ENCODE measurements around the gene ORM2.
"Not testable (repeated sequence)": the region's sequence is repeated elsewhere in the genome, so short reads cannot be mapped to it uniquely, and the experiment has no call there.

The ORM2 gene

DNA sequence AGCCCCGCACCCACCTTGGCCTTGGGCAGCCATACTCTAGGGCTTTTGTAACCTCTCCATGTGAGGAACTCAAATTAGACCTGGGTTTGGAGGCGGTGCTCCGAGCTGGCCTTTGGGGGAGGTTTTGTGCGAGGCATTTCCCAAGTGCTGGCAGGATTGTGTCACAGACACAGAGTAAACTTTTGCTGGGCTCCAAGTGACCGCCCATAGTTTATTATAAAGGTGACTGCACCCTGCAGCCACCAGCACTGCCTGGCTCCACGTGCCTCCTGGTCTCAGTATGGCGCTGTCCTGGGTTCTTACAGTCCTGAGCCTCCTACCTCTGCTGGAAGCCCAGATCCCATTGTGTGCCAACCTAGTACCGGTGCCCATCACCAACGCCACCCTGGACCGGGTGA is at the start of gene ORM2:
ORM2 (plus strand) TSS at position 245 of the 398 bp plus-strand sequence; CDS start at position 281, 36 bp downstream.
- DNase-seq = not testable (repeated sequence)

GRCh38 chr9:114280636-114281472 is 48.8 kb upstream of the ORM2 start:
- DNase-seq = no peak

GRCh38 chr9:114281473-114282103 is 48.1 kb upstream of the ORM2 start:
- no peak for DNase-seq

DNA sequence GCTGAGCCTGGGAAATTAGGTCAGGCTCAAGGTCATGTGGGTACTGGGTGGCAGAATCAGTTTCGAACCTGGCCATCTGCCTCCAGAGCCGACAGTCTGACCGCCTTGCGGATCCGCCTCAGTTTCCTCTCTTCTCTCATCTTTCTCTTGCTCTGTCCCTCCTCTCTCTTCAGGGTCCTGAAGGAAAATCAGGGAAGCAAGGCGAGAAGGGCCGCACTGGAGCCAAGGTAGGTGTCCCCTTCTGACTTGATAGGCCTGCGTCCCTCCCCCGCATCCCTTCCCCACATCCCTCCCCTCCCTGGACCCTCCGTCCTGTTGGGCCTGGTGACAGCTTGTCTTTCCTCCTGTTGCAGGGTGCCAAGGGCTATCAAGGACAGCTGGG is 47.6 kb upstream of the ORM2 start:
- no peak for DNase-seq

DNA sequence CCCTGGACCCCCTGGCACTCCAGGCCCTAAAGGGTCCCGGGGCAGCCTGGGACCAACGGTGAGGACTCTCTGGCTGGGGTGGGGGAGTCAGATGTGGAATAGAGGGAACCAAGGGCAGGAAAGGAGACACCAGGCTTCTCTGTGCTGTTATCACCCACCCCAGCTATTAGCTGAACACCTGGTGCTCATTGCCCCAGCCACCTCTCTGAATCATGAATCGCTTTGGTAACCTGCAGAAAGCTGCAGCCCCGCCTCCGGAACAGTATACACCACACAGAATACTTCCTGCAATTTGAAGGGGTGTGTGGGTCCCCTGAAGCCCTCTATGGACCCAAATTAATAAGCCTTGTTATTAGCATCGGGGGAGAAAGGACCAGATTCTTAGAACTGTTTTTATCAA is 47.2 kb upstream of the ORM2 start:
- DNase-seq = no peak

- DNase-seq = peak in 1 of 2 donors; percentile 5
These were observed 46.7 kb upstream of the ORM2 start for GRCh38 chr9:114282926-114283325.

- DNase-seq = no peak
These were observed 46.0 kb upstream of the ORM2 start for GRCh38 chr9:114283551-114284111.

- no peak for DNase-seq
These were observed 45.2 kb upstream of the ORM2 start for GRCh38 chr9:114284316-114285060.

GRCh38 chr9:114285166-114285867 is 44.4 kb upstream of the ORM2 start:
- DNase-seq = no peak

DNA sequence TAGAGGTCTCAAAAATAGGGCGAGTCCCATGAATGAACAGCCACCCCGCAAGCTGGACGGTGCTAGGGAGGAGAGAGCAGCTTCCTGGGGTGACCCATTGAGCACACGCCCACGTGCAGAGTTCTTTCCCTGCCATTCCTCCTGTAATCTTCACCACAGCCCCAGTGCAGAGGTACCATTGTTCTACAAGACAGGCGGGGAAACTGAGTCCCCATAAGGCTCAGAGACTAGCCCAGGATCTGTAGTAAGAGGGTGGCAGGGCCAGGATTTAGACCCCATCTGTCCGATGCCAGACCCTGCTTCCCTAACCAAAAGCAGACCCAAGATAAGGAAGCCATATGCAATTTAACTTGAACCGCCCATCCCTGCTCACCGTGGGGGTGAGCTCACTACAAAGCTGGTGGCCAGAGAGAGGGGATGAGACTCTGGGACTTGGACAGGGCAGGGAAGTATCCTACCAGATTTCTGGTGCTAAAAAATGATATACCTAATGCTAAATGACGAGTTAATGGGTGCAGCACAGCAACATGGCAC is 43.5 kb upstream of the ORM2 start:
- DNase-seq = no peak

DNA sequence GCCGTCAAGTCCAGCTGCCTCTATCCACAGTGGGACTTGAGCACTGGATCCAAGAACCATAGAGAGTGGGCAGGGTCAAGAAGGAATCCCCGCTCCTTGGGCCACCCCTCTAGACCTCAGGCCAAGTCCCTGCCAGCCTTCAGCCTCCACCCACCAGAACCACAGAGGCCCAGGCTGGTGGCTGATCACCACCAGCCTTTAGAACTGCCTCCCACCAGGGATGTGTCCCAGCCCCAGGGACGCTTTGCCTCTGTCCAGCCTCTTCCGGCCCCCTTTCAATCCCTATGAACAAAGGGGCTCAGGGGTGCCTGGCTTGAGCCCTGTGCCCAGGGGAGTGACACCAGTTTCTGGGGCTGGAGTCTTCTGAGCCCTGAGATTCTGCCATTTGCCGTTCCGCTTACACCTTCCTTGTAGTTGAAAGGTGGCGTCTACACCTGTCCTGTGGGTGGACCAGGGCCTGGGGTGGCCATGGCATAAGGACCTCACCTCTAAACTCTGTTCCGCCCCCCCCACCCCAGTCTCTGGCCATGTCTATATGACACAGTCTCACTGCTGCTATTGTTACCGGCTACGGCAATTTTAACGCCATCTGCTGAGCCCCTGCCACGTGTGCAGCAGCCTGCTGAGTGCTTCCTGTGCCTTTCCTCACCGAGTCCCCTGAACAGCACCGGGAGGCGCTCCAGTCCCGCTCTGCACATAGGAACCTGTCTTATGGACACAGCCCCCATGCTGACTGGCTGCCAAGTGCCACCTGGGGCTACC is 42.5 kb upstream of the ORM2 start:
- DNase-seq = no peak

- DNase-seq = no peak
These were observed 41.9 kb upstream of the ORM2 start for GRCh38 chr9:114287763-114288192.

DNA sequence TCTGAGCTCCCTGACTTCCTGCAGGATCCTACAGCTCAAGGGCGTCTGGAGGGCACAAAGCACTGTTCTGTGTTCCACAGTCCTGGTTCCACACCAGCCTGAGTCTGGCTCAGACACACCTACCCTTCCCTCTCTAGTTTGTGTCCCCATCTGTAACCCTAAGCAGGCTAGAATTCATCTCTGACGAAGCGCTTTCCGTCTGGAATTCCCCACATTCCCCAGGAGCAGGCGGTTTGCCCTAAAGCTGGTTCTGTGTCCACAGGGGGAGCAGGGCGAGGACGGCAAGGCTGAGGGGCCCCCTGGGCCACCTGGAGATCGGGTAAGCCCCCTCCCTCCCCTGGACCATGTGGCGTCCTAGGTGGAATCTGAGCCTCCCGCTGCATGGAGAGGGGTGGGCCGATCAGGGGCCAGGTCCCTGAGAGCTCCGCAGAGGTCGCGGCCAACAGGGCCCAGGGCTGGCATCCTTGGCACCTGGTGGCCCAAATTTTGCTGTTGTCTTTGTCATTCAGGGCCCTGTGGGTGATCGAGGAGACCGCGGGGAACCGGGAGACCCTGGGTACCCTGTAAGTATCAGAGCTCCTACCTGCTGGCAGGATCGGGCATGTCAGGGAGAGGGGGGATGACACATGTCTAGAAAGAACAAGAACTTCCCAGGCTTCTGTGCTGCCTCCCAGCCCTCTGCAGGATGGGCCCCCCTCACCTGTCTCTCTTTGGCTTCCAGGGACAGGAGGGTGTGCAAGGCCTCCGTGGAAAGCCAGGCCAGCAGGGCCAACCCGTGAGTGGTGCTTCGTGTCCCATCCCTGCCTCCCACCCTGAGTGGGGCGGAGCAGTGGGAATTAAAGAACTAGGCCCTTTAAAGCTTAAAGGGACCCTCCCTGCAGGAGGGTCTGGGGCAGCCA is 41.2 kb upstream of the ORM2 start:
- DNase-seq = no peak

- DNase-seq = no peak
These were observed 40.6 kb upstream of the ORM2 start for GRCh38 chr9:114289106-114289505.

- DNase-seq = no peak
These were observed 39.8 kb upstream of the ORM2 start for GRCh38 chr9:114289571-114290481.

- DNase-seq = no peak
These were observed 39.1 kb upstream of the ORM2 start for GRCh38 chr9:114290561-114290986.

DNA sequence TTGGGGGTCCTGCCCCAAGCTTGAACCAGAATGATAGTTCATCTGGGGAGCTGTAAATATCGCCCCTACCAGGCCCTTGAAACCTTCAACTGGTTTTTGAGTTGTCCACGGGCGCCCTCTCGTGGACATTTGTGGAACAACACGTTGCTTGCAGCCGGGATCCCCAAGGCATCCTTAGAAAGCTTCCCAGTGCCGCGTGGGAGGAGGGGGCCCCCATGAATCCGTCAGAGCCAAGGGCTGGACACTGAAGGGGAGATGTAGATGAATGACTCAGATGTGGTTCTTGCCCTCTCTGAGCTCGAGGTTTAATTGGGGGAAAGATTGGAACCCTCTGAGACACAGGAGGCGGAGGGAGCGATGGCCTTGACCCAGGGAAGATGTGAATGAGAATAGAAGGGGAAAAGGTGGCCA is 38.6 kb upstream of the ORM2 start:
- peak; percentile 47 to 63 for DNase-seq

- DNase-seq = no peak
These were observed 37.6 kb upstream of the ORM2 start for GRCh38 chr9:114291886-114292590.

GRCh38 chr9:114294664-114295063 is 35.0 kb upstream of the ORM2 start:
- DNase-seq = no peak

Data from CD4-positive, alpha-beta T cell treated with Interferon alpha-2 for 1 hour (primary cell).